GM21390 (cell line): ENCODE results near the gene CHDH.

Experiments used
- ATAC-seq: cut with Tn5 transposase; IDR thresholded peaks from one replicate; pipeline ENCODE4 v1.9.1; 2021; ENCODE audit not compliant: unreplicated experiment

The CHDH gene

GRCh38 chr3:53850895-53851294 is 4.7 kb upstream of the CHDH start:
- ATAC-seq, result no peak

GRCh38 chr3:53849916-53850315 is 3.7 kb upstream of the CHDH start:
- ATAC-seq, result no peak

- no peak for ATAC-seq
These were observed 584 bp upstream of the CHDH start for GRCh38 chr3:53846851-53847155.

DNA sequence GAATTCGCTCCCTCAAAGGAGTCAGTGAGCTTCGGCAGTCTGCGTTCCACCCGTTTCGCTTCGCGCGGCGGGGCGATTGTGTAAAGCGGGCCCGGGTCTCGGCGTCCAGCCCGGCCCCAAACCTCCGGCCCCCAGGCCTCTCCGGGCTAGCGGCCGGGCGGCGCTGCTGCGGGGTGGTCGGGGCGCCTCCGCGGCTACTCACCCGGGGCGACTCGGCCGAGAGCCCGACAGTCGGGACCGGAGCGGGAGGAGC is 412 bp downstream of the CHDH start:
- no peak for ATAC-seq

- no peak for ATAC-seq
These were observed 927 bp downstream of the CHDH start for GRCh38 chr3:53845103-53845880.

- no peak for ATAC-seq
These were observed 1.7 kb downstream of the CHDH start for GRCh38 chr3:53844262-53845102.

DNA sequence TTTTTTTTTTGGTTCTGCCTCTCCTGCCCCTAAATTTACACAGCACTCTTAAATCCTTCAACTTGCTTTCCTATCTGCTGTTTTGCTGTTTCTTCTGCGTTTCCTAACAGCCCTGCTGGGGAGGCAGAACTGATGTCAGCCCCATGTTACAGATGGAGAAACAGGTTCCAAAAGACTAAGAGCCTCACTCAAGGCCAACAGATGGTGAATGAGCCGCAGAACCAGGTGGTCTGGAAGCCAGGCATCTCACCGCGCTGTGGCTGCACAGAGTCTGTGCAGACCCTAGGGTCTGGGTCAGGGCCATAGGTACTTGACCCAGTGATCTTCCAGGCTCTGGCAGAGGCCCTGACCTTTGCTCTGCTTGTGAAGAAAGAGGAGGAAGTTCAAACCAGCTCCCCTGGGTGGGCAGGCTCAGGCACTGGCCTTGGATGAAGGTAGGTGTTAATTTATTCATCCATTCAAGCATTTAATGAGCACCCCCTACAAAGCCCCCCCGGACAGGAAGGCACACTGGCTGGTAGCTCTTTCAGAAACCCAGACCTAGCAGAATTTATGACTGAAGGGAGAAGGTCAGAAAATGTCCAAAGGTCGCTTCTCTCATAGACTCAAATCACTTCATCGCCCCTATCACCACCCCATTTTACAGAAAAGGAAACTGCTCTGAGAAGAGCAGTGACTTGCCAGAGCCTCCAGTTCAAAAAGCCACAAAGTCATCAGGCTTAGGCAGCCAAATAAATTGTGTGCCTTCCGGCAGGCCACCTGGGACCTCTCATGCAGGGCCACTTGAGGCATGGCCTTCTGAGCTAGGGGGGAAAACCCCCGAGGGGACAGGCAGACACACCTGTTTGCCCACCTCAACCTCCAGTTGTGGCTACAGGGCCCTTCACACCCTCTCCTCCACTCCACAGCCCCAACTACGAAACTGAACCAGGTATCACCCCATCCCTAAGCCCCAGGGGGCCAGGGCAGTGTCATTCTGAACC is 2.7 kb downstream of the CHDH start:
- ATAC-seq, result no peak

GRCh38 chr3:53842436-53843194 is 3.6 kb downstream of the CHDH start:
- no peak for ATAC-seq

DNA sequence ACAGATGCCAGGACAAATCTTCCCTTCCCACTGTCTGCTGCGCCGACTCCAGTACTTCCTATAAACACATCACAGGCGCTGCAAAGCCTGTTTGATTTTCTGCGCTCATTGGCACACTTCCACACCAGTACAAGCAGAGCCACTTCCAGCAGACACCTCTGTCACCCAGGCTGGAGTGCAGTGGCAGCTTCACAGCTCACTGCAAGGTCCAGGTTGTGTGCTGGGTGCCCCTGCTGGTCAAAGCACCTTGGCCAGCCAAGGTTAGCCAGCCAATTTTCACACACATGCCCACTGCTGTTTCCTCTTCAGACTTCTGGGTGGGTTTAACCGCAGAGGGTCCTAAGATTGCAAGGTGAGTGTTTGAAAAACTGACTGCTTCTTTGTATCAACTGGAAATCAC is 4.9 kb downstream of the CHDH start:
- no peak for ATAC-seq

DNA sequence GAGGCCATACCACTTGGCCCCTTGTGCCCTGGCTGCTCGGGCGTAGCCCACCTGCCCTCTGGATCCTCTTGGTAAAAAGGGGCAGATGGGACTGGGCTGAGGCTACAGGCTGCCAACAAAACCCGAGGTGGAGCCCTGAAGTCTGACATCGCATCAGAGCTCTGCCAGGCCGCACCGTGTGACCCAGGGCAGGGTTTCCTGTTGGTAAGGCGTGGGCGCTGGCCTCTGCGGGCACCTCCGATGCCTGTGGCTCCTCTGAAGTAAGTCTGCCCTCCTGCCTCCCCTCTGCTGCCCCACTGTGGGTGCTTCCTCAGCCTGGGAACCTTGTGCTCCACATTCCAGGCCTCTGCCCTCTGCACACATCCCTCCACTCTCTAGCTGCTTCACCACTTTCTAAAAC is 8.9 kb downstream of the CHDH start:
- ATAC-seq, result no peak

- ATAC-seq, result no peak
These were observed 9.9 kb downstream of the CHDH start for GRCh38 chr3:53836084-53836872.

GRCh38 chr3:53835257-53835656 is 11.0 kb downstream of the CHDH start:
- no peak for ATAC-seq

- ATAC-seq, result no peak
These were observed 11.7 kb downstream of the CHDH start for GRCh38 chr3:53834429-53835095.

GRCh38 chr3:53833700-53834099 is 12.5 kb downstream of the CHDH start:
- ATAC-seq, result no peak

DNA sequence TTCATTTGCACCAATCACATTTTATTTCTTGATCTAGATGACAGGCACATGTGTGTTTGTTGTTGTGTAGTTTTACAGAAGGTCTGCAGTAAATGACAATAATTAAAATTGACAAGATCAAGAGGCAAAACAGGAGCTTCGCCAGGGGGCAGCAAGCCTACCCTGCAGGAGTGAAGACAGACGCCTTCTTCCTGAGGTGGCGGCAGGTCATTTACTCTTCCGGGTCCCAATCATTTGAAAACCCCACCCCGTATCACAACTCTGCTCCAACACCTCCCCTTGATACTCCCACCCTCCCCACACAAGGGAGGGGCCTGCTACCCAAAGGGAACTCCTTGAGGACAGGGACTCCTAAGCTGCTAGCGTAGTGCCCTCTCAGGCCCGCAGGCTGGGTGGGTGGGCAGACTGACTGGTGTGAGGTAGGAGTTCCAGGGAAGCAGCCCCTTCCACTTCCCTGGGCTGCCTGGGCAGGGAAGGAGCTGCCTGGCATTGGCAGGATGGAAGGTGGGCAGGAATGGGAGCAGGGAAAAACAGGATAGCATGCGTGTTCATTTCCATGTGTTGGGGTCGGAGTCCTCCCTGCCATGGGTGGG is 13.1 kb downstream of the CHDH start:
- no peak for ATAC-seq

GRCh38 chr3:53830944-53831343 is 15.3 kb downstream of the CHDH start:
- ATAC-seq, result no peak

DNA sequence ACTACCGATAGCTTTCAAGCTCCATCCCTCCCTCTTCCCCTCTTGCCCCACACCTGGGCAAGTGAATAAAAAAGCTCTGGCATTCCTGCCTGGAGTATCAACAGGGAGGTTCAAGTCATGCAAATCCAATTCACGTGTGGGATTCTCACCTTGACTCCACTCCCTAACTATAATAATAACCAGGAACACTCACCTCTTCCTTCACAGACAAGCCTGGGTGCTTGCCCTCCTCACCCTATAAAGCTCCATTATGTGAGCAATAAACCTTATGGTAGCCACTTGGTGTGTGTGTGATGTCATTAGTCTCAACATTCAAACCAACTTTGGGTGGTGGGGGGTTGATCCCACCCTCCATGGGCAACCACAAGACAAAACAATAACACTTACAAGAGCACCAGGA is 16.6 kb downstream of the CHDH start:
- no peak for ATAC-seq

- ATAC-seq, result no peak
These were observed 17.6 kb downstream of the CHDH start for GRCh38 chr3:53828581-53828980.

- ATAC-seq, result no peak
These were observed 20.2 kb downstream of the CHDH start for GRCh38 chr3:53826048-53826447.
